Activated naive CD4-positive, alpha-beta T cell treated with anti-CD3 and anti-CD28 coated beads, Interleukin-2, amount 10 ng/mL, durations not matched to agents 7 days and 5 days (primary cell): ENCODE results near the gene MTCP1.

Experiments
- CTCF ChIA-PET: fragments of 350-600 bp; sonication (Branson Sonifier 250); formaldehyde crosslinking; loops from one replicate; lab custom pipeline; 2021; ENCODE audit warnings: antibody characterized with exemption; lab: Charles Lee
- DNase-seq: peaks from one replicate; pipeline ENCODE4 v3.0.0-alpha.2; 2020
- H3K27ac Mint-ChIP-seq: one replicate; pipeline ENCODE4 v1.8.0; 2021; ENCODE audit warnings: mild to moderate bottlenecking, moderate library complexity, mixed read lengths
- H3K27me3 Mint-ChIP-seq: one replicate; pipeline ENCODE4 v1.8.0; 2021; ENCODE audit warnings: mild to moderate bottlenecking, mixed read lengths
- H3K36me3 Mint-ChIP-seq: one replicate; pipeline ENCODE4 v1.8.0; 2021; ENCODE audit warnings: mixed read lengths
- H3K4me1 Mint-ChIP-seq: one replicate; pipeline ENCODE4 v1.8.0; 2021; ENCODE audit warnings: mixed read lengths
- H3K4me3 Mint-ChIP-seq: one replicate; pipeline ENCODE4 v1.8.0; 2021; ENCODE audit warnings: mild to moderate bottlenecking, moderate library complexity, mixed read lengths
- H3K9me3 Mint-ChIP-seq: one replicate; pipeline ENCODE4 v1.8.0; 2021; ENCODE audit warnings: mixed read lengths

The MTCP1 gene

GRCh38 chrX:155070975-155071693, at the start of gene MTCP1, which contains the start of the genes BRCC3 and CMC4:
Gene MTCP1 (minus strand): TSS chrX:155071136. CDS start chrX:155066010, 5,126 bp downstream.
Gene BRCC3 (plus strand): TSS chrX:155071508. CDS start chrX:155071528, 20 bp downstream.
Gene CMC4 (minus strand): TSS chrX:155071136. CDS start chrX:155064023, 7,113 bp downstream.
- Mint-ChIP-seq H3K4me3 (peak within 1 kb of the TSS; percentile 92), H3K4me1 (peaks cover 60% of the 10 kb centered on the region), H3K9me3 (no peaks in the 10 kb centered on the region), H3K27me3 (no peaks in the 10 kb centered on the region), H3K27ac (peak within 1 kb of the TSS; percentile 96), H3K36me3 (peaks cover 32% of the 10 kb centered on the region)
- CTCF ChIA-PET, result no interaction called here
- peak; percentile 81 for DNase-seq

- no peak overlapping the region for H3K4me3 Mint-ChIP-seq
- no peak for DNase-seq
- peaks cover 36% of the 10 kb centered on the region for H3K36me3 Mint-ChIP-seq
- CTCF ChIA-PET, result interaction anchor here (1.6 kb wide), 1 partner anchor 197 kb away, joined by 3 read pairs; no protein-coding TSS in a partner anchor
- no peaks in the 10 kb centered on the region for H3K9me3 Mint-ChIP-seq
- no peak overlapping the region for H3K27ac Mint-ChIP-seq
- H3K4me1 Mint-ChIP-seq, result no peaks in the 10 kb centered on the region
- no peaks in the 10 kb centered on the region for H3K27me3 Mint-ChIP-seq
Observed at GRCh38 chrX:155115174-155115819, 44.4 kb upstream of the MTCP1 start.

- no peaks in the 10 kb centered on the region for H3K4me1 Mint-ChIP-seq
- H3K9me3 Mint-ChIP-seq, result no peaks in the 10 kb centered on the region
- CTCF ChIA-PET, result no interaction called here
- no peak overlapping the region for H3K27ac Mint-ChIP-seq
- DNase-seq, result no peak
- H3K27me3 Mint-ChIP-seq, result no peaks in the 10 kb centered on the region
- H3K36me3 Mint-ChIP-seq, result peaks cover 34% of the 10 kb centered on the region
- H3K4me3 Mint-ChIP-seq, result no peak overlapping the region
Observed at GRCh38 chrX:155113097-155113496, 42.2 kb upstream of the MTCP1 start.

GRCh38 chrX:155112171-155112570, 41.2 kb upstream of the MTCP1 start:
- H3K36me3 Mint-ChIP-seq, result peaks cover 40% of the 10 kb centered on the region
- H3K4me3 Mint-ChIP-seq, result no peak overlapping the region
- CTCF ChIA-PET, result no interaction called here
- H3K27ac Mint-ChIP-seq, result no peak overlapping the region
- DNase-seq, result no peak
- H3K4me1 Mint-ChIP-seq, result no peaks in the 10 kb centered on the region
- H3K9me3 Mint-ChIP-seq, result no peaks in the 10 kb centered on the region
- H3K27me3 Mint-ChIP-seq, result no peaks in the 10 kb centered on the region

GRCh38 chrX:155108427-155108826, 37.5 kb upstream of the MTCP1 start:
- peaks cover 45% of the 10 kb centered on the region for H3K36me3 Mint-ChIP-seq
- no peak overlapping the region for H3K27ac Mint-ChIP-seq
- DNase-seq, result no peak
- no peak overlapping the region for H3K4me3 Mint-ChIP-seq
- H3K9me3 Mint-ChIP-seq, result no peaks in the 10 kb centered on the region
- H3K27me3 Mint-ChIP-seq, result no peaks in the 10 kb centered on the region
- CTCF ChIA-PET, result interaction anchor here (0.7 kb wide), 1 partner anchor 568 kb away, joined by 3 read pairs; no protein-coding TSS in a partner anchor
- H3K4me1 Mint-ChIP-seq, result no peaks in the 10 kb centered on the region

GRCh38 chrX:155105919-155106318, 35.0 kb upstream of the MTCP1 start:
- CTCF ChIA-PET, result interaction anchor here (0.8 kb wide), 1 partner anchor 11 kb away, joined by 4 read pairs; no protein-coding TSS in a partner anchor
- DNase-seq, result no peak
- no peaks in the 10 kb centered on the region for H3K4me1 Mint-ChIP-seq
- no peaks in the 10 kb centered on the region for H3K9me3 Mint-ChIP-seq
- peaks cover 33% of the 10 kb centered on the region for H3K36me3 Mint-ChIP-seq
- H3K4me3 Mint-ChIP-seq, result no peak overlapping the region
- no peak overlapping the region for H3K27ac Mint-ChIP-seq
- H3K27me3 Mint-ChIP-seq, result no peaks in the 10 kb centered on the region

GRCh38 chrX:155094468-155095061, 23.6 kb upstream of the MTCP1 start:
- Mint-ChIP-seq H3K27me3 (no peaks in the 10 kb centered on the region), H3K36me3 (peaks cover 18% of the 10 kb centered on the region), H3K4me1 (no peaks in the 10 kb centered on the region), H3K9me3 (no peaks in the 10 kb centered on the region), H3K4me3 (no peak overlapping the region), H3K27ac (no peak overlapping the region)
- CTCF ChIA-PET, result interaction anchor here (0.6 to 1.6 kb wide), 7 partner anchors 11 to 312 kb away, joined by 3 to 5 read pairs (median 3); no protein-coding TSS in a partner anchor
- DNase-seq, result peak; percentile 42

- Mint-ChIP-seq H3K27ac (peak overlapping the region; percentile 9), H3K36me3 (peaks cover 28% of the 10 kb centered on the region), H3K9me3 (no peaks in the 10 kb centered on the region), H3K4me3 (no peak overlapping the region), H3K27me3 (no peaks in the 10 kb centered on the region), H3K4me1 (no peaks in the 10 kb centered on the region)
- DNase-seq, result no peak
- CTCF ChIA-PET, result interaction anchor here (1.0 to 1.2 kb wide), 3 partner anchors 34 to 169 kb away, joined by 3 to 5 read pairs (median 3); no protein-coding TSS in a partner anchor
Observed at GRCh38 chrX:155086961-155087735, 16.2 kb upstream of the MTCP1 start.

GRCh38 chrX:155086202-155086840, 15.4 kb upstream of the MTCP1 start:
- peaks cover 31% of the 10 kb centered on the region for H3K36me3 Mint-ChIP-seq
- CTCF ChIA-PET, result interaction anchor here (0.6 to 1.2 kb wide), 4 partner anchors 35 to 168 kb away, joined by 3 to 5 read pairs (median 3); no protein-coding TSS in a partner anchor
- no peak overlapping the region for H3K4me3 Mint-ChIP-seq
- no peaks in the 10 kb centered on the region for H3K27me3 Mint-ChIP-seq
- no peak overlapping the region for H3K27ac Mint-ChIP-seq
- no peaks in the 10 kb centered on the region for H3K9me3 Mint-ChIP-seq
- peak; percentile 50 for DNase-seq
- H3K4me1 Mint-ChIP-seq, result no peaks in the 10 kb centered on the region

GRCh38 chrX:155071694-155072280, 851 bp upstream of the MTCP1 start:
- Mint-ChIP-seq H3K27ac (peak overlapping the region; percentile 96), H3K27me3 (no peaks in the 10 kb centered on the region), H3K4me3 (peak overlapping the region; percentile 92), H3K9me3 (no peaks in the 10 kb centered on the region), H3K4me1 (peaks cover 60% of the 10 kb centered on the region), H3K36me3 (peaks cover 32% of the 10 kb centered on the region)
- CTCF ChIA-PET, result no interaction called here
- DNase-seq, result no peak

- CTCF ChIA-PET, result no interaction called here
- Mint-ChIP-seq H3K9me3 (no peaks in the 10 kb centered on the region), H3K4me1 (peaks cover 60% of the 10 kb centered on the region), H3K4me3 (peak overlapping the region; percentile 77), H3K27ac (peak overlapping the region; percentile 82), H3K36me3 (peaks cover 29% of the 10 kb centered on the region), H3K27me3 (no peaks in the 10 kb centered on the region)
- DNase-seq, result no peak
Observed at GRCh38 chrX:155070663-155070974, 317 bp downstream of the MTCP1 start.

- Mint-ChIP-seq H3K27me3 (no peaks in the 10 kb centered on the region), H3K4me1 (peaks cover 56% of the 10 kb centered on the region), H3K9me3 (no peaks in the 10 kb centered on the region), H3K4me3 (peak overlapping the region; percentile 77), H3K36me3 (peaks cover 23% of the 10 kb centered on the region), H3K27ac (peak overlapping the region; percentile 82)
- DNase-seq, result no peak
- CTCF ChIA-PET, result interaction anchor here (0.9 kb wide), 1 partner anchor 12 kb away, joined by 4 read pairs; no protein-coding TSS in a partner anchor
Observed at GRCh38 chrX:155070038-155070437, 898 bp downstream of the MTCP1 start.

GRCh38 chrX:155069414-155069813, 1.5 kb downstream of the MTCP1 start:
- no peaks in the 10 kb centered on the region for H3K9me3 Mint-ChIP-seq
- peaks cover 22% of the 10 kb centered on the region for H3K36me3 Mint-ChIP-seq
- no peak for DNase-seq
- no peak overlapping the region for H3K27ac Mint-ChIP-seq
- H3K27me3 Mint-ChIP-seq, result no peaks in the 10 kb centered on the region
- H3K4me1 Mint-ChIP-seq, result peaks cover 54% of the 10 kb centered on the region
- peak overlapping the region; percentile 77 for H3K4me3 Mint-ChIP-seq
- CTCF ChIA-PET, result interaction anchor here (0.9 to 1.4 kb wide), 2 partner anchors 11 to 13 kb away, joined by 4 to 5 read pairs; no protein-coding TSS in a partner anchor
